ENCODE results near the gene CSE1L.
A peak's percentile ranks its signal among the peaks of the same experiment; 100 is the strongest.
"Not testable (repeated sequence)": the region's sequence is repeated elsewhere in the genome, so short reads cannot be mapped to it uniquely, and the experiment has no call there.

Gene CSE1L, protein sequence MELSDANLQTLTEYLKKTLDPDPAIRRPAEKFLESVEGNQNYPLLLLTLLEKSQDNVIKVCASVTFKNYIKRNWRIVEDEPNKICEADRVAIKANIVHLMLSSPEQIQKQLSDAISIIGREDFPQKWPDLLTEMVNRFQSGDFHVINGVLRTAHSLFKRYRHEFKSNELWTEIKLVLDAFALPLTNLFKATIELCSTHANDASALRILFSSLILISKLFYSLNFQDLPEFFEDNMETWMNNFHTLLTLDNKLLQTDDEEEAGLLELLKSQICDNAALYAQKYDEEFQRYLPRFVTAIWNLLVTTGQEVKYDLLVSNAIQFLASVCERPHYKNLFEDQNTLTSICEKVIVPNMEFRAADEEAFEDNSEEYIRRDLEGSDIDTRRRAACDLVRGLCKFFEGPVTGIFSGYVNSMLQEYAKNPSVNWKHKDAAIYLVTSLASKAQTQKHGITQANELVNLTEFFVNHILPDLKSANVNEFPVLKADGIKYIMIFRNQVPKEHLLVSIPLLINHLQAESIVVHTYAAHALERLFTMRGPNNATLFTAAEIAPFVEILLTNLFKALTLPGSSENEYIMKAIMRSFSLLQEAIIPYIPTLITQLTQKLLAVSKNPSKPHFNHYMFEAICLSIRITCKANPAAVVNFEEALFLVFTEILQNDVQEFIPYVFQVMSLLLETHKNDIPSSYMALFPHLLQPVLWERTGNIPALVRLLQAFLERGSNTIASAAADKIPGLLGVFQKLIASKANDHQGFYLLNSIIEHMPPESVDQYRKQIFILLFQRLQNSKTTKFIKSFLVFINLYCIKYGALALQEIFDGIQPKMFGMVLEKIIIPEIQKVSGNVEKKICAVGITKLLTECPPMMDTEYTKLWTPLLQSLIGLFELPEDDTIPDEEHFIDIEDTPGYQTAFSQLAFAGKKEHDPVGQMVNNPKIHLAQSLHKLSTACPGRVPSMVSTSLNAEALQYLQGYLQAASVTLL

DNA sequence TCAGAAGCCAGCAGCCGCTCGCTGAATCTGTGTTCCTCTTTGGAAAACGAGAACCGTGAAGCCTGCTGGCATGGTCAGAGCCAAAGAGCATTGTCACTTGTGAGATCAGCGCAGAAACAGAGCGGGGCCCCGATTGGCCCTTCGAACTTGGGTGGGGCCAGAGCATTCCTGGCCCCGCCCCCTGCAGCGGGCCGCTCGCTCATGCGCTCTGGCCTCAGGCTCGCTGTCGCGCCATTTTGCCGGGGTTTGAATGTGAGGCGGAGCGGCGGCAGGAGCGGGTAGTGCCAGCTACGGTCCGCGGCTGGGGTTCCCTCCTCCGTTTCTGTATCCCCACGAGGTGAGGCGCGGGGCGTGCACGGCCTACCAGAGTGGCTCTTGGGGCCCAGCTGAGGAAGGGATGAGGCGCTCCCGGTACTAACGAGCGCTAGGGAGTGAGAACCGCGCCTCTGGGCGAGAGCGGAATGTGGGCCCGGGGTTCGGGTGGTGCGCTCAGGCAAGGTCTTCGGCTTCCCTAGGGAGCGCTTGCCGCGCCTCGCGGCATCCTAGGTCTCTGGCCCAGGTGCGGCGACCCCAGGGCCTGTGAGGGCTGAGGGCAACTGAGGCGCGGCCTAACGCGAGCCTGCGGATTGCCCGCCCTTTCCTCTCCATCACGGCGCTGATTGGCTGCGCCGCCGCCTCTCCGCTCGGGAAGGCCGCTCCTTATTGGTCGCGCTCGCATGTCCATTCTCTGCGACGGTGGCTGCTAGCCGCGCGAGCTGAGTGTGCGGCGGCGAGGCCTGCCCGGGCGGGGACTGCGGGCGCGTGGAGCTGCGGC, at the start of gene CSE1L:
TSS of gene CSE1L (plus strand) at position 226 of the 814 bp plus-strand sequence. CDS start 12,152 bp downstream, outside the sequence.
- no peaks in the 10 kb centered on the region for H3K9me3 ChIP-seq
- peak within 1 kb of the TSS; percentile 94 for H3K4me2 ChIP-seq
- peaks cover 34% of the 10 kb centered on the region for H3K36me3 ChIP-seq

DNA sequence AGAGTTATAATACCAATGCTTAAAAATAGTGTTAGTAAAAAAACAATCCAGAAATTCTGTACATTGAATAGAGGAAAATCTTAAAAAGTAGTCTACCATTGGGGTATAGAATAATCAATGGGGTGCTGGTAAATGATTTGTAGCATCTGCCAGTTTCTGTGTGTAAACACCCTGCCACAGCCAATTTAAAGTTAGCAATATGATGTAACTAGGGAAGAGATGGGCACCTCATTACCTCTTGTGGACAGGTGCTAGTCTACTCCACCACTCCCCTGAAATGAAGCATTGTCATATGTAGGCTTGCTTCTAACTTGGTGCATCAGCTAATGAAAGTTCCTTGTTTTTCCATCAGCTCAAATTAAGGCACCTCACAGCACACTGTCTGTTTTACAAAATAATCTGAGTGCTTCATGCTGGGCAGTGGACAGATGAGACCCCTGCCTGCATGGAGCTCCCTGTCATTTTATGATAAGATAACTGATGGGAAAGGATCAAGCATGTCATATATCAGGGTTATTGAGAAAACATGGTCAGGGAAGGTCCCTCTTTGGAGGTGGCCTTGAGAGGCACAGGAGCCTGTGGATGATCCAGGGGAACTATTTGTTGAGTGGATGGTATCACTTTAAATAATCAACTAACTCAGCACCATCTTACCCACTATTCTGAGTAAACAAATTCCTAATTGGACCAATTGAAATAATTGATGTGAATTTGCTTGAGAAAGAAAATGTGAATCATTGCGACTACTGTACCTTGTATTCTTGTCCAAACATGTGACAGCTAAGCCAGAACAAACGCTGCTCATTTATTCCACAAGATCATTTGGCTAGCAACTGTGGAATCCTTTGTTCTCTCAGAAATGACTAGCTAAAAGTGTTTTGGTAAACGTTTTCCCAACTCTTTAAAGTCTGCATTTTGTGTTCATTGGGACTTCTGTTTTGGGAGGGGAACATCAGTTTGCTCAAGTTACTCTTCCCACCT, 45.9 kb upstream of the CSE1L start:
- Histone ChIP-seq H3K4me3 (no peak overlapping the region), H3K9me3 (no peaks in the 10 kb centered on the region), H3K9ac (no peak overlapping the region), H3K27ac (no peak overlapping the region), H3K4me2 (no peak overlapping the region), H3K4me1 (no peaks in the 10 kb centered on the region), H3K27me3 (no peaks in the 10 kb centered on the region), H3K36me3 (peaks cover 90% of the 10 kb centered on the region), H4K20me1 (no peaks in the 10 kb centered on the region)
- TF ChIP-seq Cebpa-rat (IDR thresholded peaks at IDR 0.05), result no peak

More for the DNA sequence above, at the start of gene CSE1L:
- Histone ChIP-seq H4K20me1 (peaks cover 44% of the 10 kb centered on the region), H3K9ac (peak within 1 kb of the TSS; percentile 98), H3K27me3 (no peaks in the 10 kb centered on the region), H3K27ac (peak within 1 kb of the TSS; percentile 98), H3K4me3 (peak within 1 kb of the TSS; percentile 87), H3K4me1 (peaks cover 38% of the 10 kb centered on the region)
- no peak for TF ChIP-seq Cebpa-rat (IDR thresholded peaks at IDR 0.05)

DNA sequence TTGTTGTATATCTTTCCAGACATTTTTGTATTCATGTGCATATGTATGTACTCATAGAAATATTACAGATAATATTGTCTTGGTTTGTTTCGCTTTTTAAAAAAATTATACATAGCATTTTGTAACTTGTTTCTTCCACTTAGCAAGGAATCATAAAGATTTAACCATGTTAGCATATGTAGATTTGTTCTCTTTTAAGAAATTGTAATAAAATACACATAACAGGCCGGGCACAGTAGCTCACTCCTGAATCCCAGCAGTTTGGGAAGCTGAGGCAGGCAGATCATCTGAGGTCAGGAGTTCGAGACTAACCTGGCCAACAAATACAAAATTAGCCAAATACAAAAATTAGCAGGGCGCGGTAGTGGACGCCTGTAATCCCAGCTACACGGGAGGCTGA, 44.4 kb upstream of the CSE1L start:
- Histone ChIP-seq H3K4me3 (no peak overlapping the region), H3K9ac (no peak overlapping the region), H3K4me1 (no peaks in the 10 kb centered on the region), H3K36me3 (peaks cover 90% of the 10 kb centered on the region), H4K20me1 (no peaks in the 10 kb centered on the region), H3K27me3 (no peaks in the 10 kb centered on the region), H3K4me2 (no peak overlapping the region), H3K9me3 (no peaks in the 10 kb centered on the region), H3K27ac (no peak overlapping the region)
- no peak for TF ChIP-seq Cebpa-rat (IDR thresholded peaks at IDR 0.05)

DNA sequence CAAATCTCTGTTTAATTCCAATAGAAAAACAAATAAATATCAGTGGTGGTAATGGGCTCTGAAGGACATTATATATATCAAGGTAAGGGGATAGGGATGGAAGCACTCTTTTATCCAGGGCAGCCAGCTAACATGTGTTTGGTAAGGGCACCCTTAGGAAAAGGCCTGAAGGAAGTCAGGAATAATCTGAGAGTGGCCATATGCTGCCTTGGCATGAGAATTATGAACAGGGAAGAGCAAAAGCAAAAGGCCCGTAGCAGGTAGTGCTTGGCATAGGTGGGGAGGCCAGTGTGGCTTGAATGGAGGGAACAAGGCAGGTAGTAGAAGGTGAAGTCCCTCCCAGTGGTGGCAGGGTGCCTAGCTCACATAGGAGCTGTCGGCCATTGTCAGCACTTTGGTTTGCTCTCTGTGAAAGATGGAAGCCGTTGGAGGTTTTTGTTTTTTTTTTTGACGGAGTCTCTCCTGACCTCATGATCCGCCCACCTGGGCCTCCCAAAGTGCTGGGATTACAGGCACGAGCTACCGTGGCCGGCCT, 39.6 kb upstream of the CSE1L start:
- no peaks in the 10 kb centered on the region for H3K4me1 ChIP-seq
- peaks cover 89% of the 10 kb centered on the region for H3K36me3 ChIP-seq
- no peaks in the 10 kb centered on the region for H4K20me1 ChIP-seq

DNA sequence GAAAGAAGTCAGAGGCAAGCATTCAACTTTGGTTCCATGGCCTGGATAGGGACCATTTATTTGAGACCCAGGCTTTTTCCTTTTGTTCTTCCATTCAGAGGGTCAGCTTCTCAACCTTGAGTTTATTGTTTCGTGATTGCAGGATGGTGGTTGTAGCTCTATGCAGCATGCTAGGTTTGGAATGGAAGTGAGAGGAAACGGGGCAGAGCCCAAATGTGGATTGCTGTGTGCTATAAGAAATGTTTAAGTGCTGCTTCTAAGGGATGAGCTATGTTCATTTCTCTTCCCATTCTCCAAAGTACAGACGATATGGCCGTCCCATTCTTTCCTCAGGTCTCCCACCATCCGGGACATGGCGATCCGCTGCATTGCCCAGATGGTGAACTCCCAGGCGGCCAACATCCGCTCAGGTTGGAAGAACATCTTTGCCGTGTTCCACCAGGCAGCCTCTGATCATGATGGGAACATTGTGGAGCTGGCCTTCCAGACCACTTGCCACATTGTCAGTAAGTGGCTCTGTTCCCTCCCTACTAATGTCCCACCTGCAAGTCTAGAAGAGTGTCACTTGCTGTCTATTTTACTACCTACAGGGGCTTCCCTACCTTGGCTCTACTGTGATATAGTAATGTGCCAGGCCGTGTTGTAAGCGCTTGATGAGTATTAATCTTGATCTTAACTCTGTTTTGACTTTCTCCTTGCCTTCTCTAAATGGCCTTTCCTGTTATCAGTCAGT, 36.0 kb upstream of the CSE1L start:
- Histone ChIP-seq H3K27me3 (no peaks in the 10 kb centered on the region), H3K27ac (no peak overlapping the region), H4K20me1 (no peaks in the 10 kb centered on the region), H3K4me1 (no peaks in the 10 kb centered on the region), H3K4me2 (no peak overlapping the region), H3K9me3 (no peaks in the 10 kb centered on the region), H3K36me3 (peaks cover 98% of the 10 kb centered on the region), H3K4me3 (no peak overlapping the region), H3K9ac (no peak overlapping the region)
- TF ChIP-seq Cebpa-rat (IDR thresholded peaks at IDR 0.05), result no peak

More for the DNA sequence above, 39.6 kb upstream of the CSE1L start:
- TF ChIP-seq Cebpa-rat (IDR thresholded peaks at IDR 0.05), result no peak
- Histone ChIP-seq H3K4me3 (no peak overlapping the region), H3K9ac (no peak overlapping the region), H3K4me2 (no peak overlapping the region), H3K9me3 (no peaks in the 10 kb centered on the region), H3K27me3 (no peaks in the 10 kb centered on the region), H3K27ac (no peak overlapping the region)

DNA sequence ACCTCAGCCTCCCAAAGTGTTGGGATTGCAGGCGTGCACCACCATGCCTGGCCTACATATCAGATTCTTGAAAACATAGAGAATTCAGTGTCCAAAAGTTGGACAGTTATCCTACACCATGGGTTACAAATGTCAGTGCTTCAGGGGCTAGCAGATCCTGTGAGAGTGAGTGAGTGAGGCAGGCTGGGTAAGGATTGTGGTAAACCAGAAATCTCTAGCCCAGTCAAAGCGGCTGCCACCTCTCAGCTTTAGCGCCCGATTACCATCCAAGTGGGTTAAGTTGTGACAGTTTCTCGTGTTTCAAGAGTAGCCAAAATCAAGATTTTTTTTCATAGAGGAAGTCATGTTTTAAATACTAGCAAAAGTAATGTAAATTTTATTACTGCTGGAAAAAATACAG, 21.9 kb upstream of the CSE1L start:
- no peaks in the 10 kb centered on the region for H3K9me3 ChIP-seq
- H3K27ac ChIP-seq, result no peak overlapping the region
- no peak overlapping the region for H3K9ac ChIP-seq
- TF ChIP-seq Cebpa-rat (IDR thresholded peaks at IDR 0.05), result no peak
- H3K4me1 ChIP-seq, result no peaks in the 10 kb centered on the region
- H3K4me2 ChIP-seq, result no peak overlapping the region
- H3K36me3 ChIP-seq, result peaks cover 96% of the 10 kb centered on the region
- H3K27me3 ChIP-seq, result no peaks in the 10 kb centered on the region
- H4K20me1 ChIP-seq, result no peaks in the 10 kb centered on the region
- no peak overlapping the region for H3K4me3 ChIP-seq

DNA sequence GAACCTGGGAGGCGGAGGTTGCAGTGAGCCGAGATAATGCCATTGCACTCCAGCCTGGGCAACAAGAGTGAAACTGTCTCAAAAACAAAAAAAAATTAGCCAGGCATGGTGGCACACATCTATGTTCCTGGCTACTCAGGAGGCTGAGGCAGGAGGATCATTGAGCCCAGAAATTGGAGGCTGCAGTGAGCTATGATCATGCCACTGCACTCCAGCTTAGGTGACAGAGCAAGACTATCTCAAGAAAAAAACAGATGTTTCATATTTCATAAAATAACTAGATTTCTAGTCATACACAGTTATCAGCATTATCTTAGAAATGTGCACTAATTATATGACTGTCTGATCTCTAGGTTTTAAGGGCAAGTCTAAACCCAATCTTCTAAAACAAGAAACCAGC, 17.9 kb upstream of the CSE1L start:
- H3K4me3 ChIP-seq, H3K9ac ChIP-seq, H3K27me3 ChIP-seq, H3K27ac ChIP-seq, H3K4me1 ChIP-seq, H4K20me1 ChIP-seq, H3K4me2 ChIP-seq, H3K9me3 ChIP-seq: not testable (repeated sequence)
- peaks cover 95% of the 10 kb centered on the region for H3K36me3 ChIP-seq

DNA sequence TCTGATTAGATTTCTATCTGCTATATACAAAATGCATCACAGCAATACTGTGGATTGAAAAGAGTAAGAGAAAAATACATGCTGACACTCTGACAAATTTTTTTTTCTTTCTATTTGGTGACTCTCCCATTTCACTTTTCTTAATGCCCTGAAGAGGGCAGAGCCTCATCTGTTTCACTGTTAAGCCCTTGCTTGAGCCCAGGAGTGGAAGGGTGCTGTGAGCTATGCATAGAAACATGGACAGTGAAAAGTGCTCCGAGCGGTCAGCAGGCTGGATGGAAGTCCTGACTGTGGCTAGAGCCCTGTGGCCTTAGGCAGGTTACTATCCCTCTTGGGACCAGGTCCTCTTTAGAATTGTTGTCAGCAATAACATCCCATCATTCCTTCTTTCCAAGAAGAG, 17.4 kb upstream of the CSE1L start:
- H3K27ac ChIP-seq, result no peak overlapping the region
- H3K36me3 ChIP-seq, result peaks cover 97% of the 10 kb centered on the region

More for the DNA sequence above, 17.4 kb upstream of the CSE1L start:
- Histone ChIP-seq H3K27me3 (no peaks in the 10 kb centered on the region), H3K4me1 (no peaks in the 10 kb centered on the region), H3K9ac (no peak overlapping the region), H3K4me2 (no peak overlapping the region), H3K4me3 (no peak overlapping the region), H3K9me3 (no peaks in the 10 kb centered on the region), H4K20me1 (no peaks in the 10 kb centered on the region)
- no peak for TF ChIP-seq Cebpa-rat (IDR thresholded peaks at IDR 0.05)

Data from BLaER1 (cell line).